ENCODE results near the gene MAD1L1.

DNA sequence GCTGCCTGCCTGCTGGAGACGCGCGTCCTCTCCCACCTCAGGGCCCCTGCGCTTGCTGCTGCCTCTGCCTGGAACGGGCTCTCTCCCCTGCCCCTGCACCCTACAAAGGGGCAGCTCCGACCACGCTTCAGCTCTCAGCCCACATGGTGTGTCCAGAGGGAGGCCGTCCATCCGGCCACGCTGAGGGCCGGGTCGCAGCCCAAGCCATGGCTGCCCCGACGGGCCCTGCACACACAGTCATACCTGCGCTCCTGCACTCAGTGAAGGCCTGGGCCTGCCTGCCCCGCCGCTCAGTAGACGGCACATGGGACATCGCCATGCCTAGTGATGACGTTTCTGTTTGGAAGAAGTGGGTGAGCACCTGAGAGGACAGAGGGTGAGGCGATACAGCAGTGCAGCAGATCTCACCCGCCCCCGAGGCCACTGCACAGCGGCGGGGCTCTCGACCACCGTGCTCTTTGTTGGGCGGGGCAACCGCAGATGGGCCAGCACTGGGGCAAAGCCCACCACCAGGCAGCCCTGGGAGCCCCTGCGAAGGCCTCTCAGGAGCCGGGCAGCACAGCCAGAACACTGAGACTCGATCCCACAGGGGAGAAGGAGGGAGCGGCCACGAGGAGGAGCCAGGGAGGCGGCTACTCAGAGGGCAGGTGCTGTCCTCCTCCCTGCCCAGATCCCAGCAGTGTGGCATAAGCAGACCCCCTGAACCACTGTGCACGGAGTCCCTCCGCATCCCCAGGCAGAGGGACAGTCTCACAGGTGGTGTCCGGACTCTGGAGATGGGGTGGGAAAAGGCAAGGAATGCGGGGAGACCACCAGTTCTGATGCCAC lies 129.5 kb downstream of the MAD1L1 start:
- no peak for TF ChIP-seq CTCF (conservative IDR thresholded peaks at IDR 0.05; ENCODE audit: low read length)
- TF ChIP-seq EZH2phosphoT487 (IDR thresholded peaks at IDR 0.05; ENCODE audit: borderline replicate concordance, low read depth, low read length): no peak

Measured in OCI-LY7 (cell line).